OCI-LY1 (cell line): ENCODE results near the gene SERPINB13.
A peak's percentile ranks its signal among the peaks of the same experiment; 100 is the strongest.

Experiments used
- EZH2 ChIP-seq: fragments of 200-600 bp; sonication (generic), shearing (Covaris generic); IDR thresholded peaks from 2 replicates; pipeline ENCODE4 v1.8.0; 2017; ENCODE audit warnings: borderline replicate concordance, mixed run types, mild to moderate bottlenecking, antibody characterized with exemption, low read length, moderate library complexity, mixed read lengths
- TF ChIP-seq, protein P1 (sequence below): fragments of 200-600 bp; sonication (generic), shearing (Covaris generic); IDR thresholded peaks from 2 replicates; pipeline ENCODE4 v1.5.1; 2017; ENCODE audit warnings: mild to moderate bottlenecking, antibody characterized with exemption, low read length, moderate library complexity, mixed read lengths

DNA sequence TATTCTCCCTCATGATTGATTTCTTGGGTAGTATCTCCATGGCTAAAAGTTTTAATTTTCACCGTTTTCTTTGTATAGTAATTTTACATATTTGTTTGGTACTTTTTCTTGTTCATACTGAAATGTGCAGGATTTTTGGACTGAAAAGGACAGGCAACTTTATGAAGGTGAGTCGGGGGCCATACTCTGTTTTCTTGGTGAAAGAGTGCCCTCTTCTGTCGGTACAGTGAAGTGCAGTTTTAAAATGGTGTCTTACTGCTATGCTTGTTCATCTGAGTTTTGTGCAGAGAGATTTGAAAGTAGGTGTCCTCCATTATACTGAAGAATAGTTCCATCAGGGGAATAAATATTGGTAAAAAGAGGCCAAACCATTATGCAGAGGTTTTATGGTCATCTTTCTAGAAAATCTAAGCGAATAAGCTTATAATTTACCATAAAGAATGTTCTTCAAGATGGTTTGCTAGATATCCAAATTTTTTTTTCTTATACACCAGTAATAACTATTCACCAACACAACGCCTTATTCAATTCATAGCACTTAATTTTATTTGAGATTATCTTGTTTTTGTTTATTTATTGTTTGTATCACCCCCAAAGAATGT is 8.7 kb upstream of the SERPINB13 start:
- TF ChIP-seq EZH2 = no peak
- TF ChIP-seq, protein P1, sequence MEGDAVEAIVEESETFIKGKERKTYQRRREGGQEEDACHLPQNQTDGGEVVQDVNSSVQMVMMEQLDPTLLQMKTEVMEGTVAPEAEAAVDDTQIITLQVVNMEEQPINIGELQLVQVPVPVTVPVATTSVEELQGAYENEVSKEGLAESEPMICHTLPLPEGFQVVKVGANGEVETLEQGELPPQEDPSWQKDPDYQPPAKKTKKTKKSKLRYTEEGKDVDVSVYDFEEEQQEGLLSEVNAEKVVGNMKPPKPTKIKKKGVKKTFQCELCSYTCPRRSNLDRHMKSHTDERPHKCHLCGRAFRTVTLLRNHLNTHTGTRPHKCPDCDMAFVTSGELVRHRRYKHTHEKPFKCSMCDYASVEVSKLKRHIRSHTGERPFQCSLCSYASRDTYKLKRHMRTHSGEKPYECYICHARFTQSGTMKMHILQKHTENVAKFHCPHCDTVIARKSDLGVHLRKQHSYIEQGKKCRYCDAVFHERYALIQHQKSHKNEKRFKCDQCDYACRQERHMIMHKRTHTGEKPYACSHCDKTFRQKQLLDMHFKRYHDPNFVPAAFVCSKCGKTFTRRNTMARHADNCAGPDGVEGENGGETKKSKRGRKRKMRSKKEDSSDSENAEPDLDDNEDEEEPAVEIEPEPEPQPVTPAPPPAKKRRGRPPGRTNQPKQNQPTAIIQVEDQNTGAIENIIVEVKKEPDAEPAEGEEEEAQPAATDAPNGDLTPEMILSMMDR = peak; percentile 90
